GOT3 (cell line): ENCODE results near the gene SIVA1.

Source experiments
- DNase-seq: peaks from one replicate; lab custom pipeline; 2025; ENCODE audit warnings: mixed read lengths; lab: John Stamatoyannopoulos, UW

Gene SIVA1

GRCh38 chr14:104751539-104752422, 1.2 kb upstream of the SIVA1 start:
- DNase-seq, result no peak

DNA sequence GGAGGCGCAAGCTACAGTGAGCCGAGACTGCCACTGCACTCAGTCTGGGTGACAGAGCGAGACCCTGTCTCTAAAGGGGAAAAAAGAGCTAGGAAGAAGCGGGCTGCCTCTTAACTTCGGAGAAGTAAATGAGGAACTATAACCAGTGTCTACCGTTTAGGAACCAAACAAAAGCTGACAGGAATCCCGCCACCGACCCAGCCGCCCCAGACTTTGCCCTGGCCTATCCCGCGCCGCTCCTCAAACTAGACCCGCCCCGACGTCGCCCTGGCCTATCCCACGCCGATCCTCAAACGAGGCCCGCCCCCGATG, 568 bp upstream of the SIVA1 start:
- DNase-seq, result no peak

GRCh38 chr14:104753528-104754212, 723 bp downstream of the SIVA1 start:
- no peak for DNase-seq

DNA sequence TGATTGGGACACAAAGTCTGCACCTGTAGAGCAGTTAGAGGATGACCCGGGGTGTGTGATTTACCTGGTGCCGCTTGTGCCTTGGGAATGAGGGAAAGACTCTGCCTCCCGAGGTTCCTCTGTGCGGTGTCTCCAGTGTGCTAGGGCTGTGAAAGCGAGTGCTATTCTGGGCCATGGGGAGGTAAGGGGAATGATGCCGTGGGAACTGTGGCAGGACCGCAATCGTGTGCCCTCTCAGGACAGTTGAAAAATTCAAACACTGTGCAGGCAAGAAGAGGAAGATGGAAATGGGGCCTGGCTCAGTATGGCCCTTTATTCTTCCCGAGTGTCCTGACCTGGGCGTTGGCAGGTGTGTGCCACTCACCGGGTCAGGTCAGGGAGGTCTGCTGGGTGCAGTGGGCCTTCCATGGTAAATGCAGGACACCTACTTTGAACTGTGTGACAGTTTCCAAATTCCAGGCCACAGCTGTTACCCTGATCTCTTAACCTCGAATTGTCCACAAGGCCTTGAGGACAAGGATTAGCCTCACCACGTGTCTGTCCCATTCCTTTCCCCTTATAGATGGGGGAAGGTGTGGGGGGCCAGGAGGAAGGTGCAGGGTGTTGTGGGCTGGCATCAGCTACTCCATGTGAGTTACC, 1.4 kb downstream of the SIVA1 start:
- DNase-seq, result no peak

- no peak for DNase-seq
These were observed 2.7 kb downstream of the SIVA1 start for GRCh38 chr14:104755621-104756020.

DNA sequence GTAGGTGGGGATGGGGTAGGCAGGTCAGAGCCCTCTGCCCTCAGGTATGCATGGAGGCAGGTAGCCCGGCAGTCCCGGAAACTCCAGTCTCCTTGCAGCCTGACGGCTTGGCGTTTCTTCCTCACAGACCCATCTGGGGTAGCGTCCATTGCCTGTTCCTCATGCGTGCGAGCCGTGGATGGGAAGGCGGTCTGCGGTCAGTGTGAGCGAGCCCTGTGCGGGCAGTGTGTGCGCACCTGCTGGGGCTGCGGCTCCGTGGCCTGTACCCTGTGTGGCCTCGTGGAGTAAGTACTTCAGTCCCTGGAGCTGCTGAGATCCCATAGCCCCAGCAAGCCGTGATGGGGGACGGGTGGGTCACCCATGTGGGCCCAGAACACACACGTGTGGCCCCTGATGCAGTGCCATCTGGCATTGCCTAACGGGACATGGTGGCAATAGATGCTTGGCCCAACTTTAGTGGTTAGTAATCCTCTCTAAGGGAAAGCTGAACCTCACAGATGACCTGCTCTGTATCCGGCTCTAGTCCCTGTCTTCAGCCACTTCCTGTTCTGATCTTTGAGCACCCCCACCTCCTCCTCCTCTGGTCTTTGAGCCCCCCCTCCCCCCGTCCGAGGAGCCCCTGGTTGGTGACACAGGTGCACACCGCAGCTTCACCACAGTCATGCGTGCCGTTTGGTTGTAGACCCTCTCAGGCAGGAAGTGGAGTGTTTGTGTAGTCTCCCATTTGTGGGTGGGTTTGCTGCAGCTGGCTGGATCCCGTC, 3.7 kb downstream of the SIVA1 start:
- DNase-seq, result no peak

- DNase-seq, result no peak
These were observed 4.3 kb downstream of the SIVA1 start for GRCh38 chr14:104757238-104757585.

DNA sequence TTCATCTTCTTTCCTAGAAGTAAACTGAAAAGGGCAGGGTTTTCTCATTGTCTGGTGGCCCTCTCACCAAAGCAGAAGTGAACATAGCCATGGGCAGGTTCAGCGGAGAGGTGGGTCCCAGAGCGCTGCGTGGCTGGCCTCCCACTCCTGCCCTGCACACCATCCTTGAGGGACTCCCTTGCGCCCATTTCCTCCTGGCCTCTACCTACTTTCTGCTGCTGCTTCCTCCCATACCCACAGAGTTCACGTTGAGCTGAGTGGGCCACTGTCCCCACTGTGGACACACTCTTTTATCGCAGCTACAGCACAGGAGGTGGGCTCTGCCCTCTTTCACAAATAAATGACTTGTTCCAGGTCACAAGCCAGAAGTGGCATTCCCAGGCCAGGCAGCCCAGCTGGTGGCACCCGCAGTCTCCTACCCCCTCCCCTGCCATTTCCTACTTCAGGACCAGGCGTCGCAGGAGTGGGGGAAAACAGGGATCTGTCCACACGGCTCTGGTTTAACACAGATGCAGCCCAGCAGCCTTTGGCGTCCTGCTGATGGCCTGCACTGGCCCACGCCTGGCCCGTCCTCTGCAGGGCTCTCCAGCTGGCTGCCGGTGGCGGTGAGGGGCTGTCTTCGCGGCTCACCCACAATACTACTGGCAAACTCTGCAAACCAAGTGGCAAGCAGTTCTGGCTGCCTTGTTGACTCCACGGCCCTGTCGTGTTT, 4.9 kb downstream of the SIVA1 start:
- no peak for DNase-seq

- DNase-seq, result no peak
These were observed 6.3 kb downstream of the SIVA1 start for GRCh38 chr14:104758981-104759969.

DNA sequence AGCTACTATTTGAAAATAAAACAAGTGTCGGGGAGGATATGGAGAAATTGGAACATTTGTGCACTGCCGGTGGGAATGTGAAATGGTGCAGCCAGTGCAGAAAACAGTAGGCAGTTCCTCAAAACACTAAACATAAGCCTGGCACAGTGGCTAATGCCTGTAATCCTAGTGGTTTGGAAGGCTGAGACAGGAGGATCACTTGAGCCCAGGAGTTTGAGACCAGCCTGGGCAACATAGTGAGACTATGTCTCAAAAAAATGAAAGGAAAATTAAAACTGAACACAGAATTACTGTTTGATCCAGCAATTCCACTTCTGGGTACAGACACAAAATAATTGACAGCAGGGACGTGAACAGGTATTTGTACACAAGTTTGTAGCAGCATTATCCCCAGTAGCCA, 12.6 kb downstream of the SIVA1 start:
- no peak for DNase-seq

- no peak for DNase-seq
These were observed 13.4 kb downstream of the SIVA1 start for GRCh38 chr14:104766256-104766862.

DNA sequence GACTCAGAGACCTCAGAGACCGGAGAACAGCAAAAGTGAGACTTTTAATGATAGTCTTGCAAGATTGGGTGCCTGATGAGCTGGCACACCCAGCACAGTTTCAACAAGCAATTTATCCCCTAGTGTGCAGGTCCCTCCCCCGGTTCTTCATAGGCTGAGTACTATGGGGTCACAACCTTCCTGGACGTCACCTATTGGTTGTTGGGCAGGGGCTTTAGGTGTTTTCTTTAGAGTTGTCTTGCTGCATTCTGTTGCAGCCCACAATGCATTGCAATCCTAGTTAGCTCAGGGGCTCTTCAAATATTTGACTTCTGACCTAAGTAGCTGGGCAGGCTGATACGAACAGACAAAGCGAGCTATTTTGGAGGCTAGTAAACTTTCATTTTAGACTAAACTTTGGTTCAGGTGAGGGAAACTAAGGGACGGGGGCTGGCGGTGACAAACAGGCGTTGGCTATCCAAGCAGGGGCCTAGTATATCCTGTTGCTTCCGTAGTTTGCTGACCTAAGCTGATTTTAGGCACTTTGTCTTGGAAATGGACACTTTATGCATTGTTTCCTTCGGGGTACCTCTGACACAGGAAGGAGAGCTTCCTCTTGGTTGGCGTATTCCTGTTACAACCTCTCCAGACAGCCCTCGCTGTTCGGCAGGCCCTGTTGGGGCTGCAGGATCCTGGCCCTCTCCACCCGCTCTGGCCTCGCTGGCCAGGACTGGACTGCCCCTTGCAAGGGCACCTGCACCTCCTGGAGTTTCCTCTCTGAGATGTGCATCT, 14.1 kb downstream of the SIVA1 start:
- no peak for DNase-seq

- DNase-seq, result no peak
These were observed 14.6 kb downstream of the SIVA1 start for GRCh38 chr14:104767634-104767918.

- DNase-seq, result peak; percentile 17
These were observed 15.7 kb downstream of the SIVA1 start for GRCh38 chr14:104768437-104769323.

DNA sequence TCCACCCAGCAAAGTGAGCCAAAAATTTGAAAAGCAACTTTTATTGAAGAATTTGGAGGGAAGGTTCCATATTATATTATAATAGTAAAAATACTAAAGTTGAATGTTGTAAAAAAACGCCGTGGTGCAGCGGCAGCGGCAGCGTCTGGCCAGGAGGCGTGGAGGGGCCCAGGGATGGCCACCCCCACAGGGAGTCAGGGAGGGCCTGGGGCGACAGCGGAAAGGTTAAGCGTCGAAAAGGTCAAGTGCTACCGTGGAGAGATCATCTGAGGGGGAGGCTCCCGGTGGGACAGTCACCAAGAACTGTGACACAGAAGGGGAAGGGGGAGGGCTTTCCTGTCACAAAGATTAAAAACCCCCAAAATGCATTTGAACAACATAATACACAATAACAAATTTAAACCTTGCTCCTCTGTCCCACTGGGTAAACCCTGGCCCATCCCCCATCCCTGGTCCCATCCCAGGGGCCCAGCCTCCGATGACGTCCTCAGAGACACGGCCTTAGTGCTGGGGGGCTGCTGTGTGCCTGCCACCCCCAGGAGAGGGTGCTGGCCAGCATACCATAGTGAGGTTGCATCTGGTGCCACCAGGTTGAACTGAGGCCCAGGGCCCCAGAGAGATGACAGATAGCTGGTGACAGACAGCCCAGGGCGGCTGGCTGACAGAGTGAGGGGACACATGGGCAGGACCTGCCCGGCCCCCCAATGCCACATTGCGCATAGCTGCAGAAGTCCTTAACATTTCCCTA, 16.6 kb downstream of the SIVA1 start:
- no peak for DNase-seq

GRCh38 chr14:104770072-104770579, 17.2 kb downstream of the SIVA1 start:
- no peak for DNase-seq

- no peak for DNase-seq
These were observed 17.9 kb downstream of the SIVA1 start for GRCh38 chr14:104770851-104771272.

GRCh38 chr14:104771374-104771773, 18.4 kb downstream of the SIVA1 start:
- no peak for DNase-seq
